A549 (cell line): Measurements from ENCODE around the gene TSGA10IP. TPM values are rescaled to one million over a fixed set of nuclear protein-coding genes. Genes with fewer than 3 reads are reported as not detected.

Experiments
- ATAC-seq, 2 experiments: fragments of 200-7000 bp in 1 of 2; fragments of >200 bp in 1 of 2; cut with Nextera tagmentation in 1 of 2; cut with Tn5 transposase in 1 of 2; 3 replicates each; pipeline versions ENCODE4 v1.8.0 to v1.9.1; 2018 to 2020; ENCODE audit warnings: mild to moderate bottlenecking in 1 of 2, moderate library complexity in 1 of 2
- CTCF ChIA-PET: fragments of 300-600 bp; sonication (Branson Sonifier 250); formaldehyde crosslinking; extraction: SDS; loops from one replicate; lab custom pipeline; 2021; ENCODE audit warnings: antibody characterized with exemption, inconsistent platforms; lab: Yijun Ruan, JAX
- POLR2A ChIA-PET: fragments of 350-600 bp; formaldehyde crosslinking; extraction: SDS; loops from one replicate; lab custom pipeline; 2021; ENCODE audit warnings: antibody characterized with exemption, inconsistent platforms; lab: Yijun Ruan, JAX
- DNase-seq, 2 experiments: peaks; one replicate each; pipeline versions ENCODE4 v3.0.0 to v3.0.0-alpha.2; 2011 to 2016; ENCODE audit warnings: low read depth in 1 of 2, low spot score in 1 of 2
- FAIRE-seq: peaks from 2 replicates; lab custom pipeline; 2011; peaks lifted over from hg19 to GRCh38; lab: Jason Lieb, UNC
- H3K27ac ChIP-seq, 2 experiments: fragments of >200 bp; sonication (Bioruptor Twin); formaldehyde crosslinking; 3 replicates each; pipeline ENCODE4 v1.5.1; 2016 to 2017
- H3K4me1 ChIP-seq: fragments of >200 bp; sonication (Bioruptor Twin); formaldehyde crosslinking; 3 replicates; pipeline ENCODE4 v1.6.1; 2016
- H3K4me2 ChIP-seq: fragments of >200 bp; sonication (Bioruptor Twin); formaldehyde crosslinking; 3 replicates; pipeline ENCODE4 v1.6.1; 2016
- H3K4me3 ChIP-seq: fragments of >200 bp; sonication (Bioruptor Twin); formaldehyde crosslinking; 3 replicates; pipeline ENCODE4 v1.5.1; 2016
- H3K9me3 ChIP-seq: fragments of >200 bp; sonication (Bioruptor Twin); formaldehyde crosslinking; 3 replicates; pipeline ENCODE4 v1.6.1; 2016
- BCL3 ChIP-seq: fragments of >200 bp; sonication (Bioruptor Twin); formaldehyde crosslinking; IDR thresholded peaks from 3 replicates; pipeline ENCODE4 v1.6.1; 2016
- BHLHE40 ChIP-seq: IDR thresholded peaks from 2 replicates; pipeline ENCODE4 v1.6.1; 2012; ENCODE audit warnings: low read depth, low read length, inconsistent platforms
- CBX8 ChIP-seq: fragments of 200-600 bp; sonication (generic); IDR thresholded peaks from 2 replicates; pipeline ENCODE4 v1.6.1; 2016
- CHD2 ChIP-seq: fragments of 150-350 bp; IDR thresholded peaks from 2 replicates; pipeline ENCODE4 v1.6.1; 2014; ENCODE audit warnings: low read length; ENCODE audit not compliant: partially characterized antibody
- EHF ChIP-seq: fragments of 250-450 bp; sonication (Bioruptor Pico); IDR thresholded peaks from 2 replicates; pipeline ENCODE4 v1.5.0; 2020; ENCODE audit warnings: mild to moderate bottlenecking
- EHMT2 ChIP-seq: fragments of 200-600 bp; sonication (generic); IDR thresholded peaks from 2 replicates; pipeline ENCODE4 v1.6.1; 2016; ENCODE audit warnings: antibody characterized with exemption, low read depth, mild to moderate bottlenecking, moderate library complexity
- EP300 ChIP-seq, 2 experiments: fragments of >200 bp; sonication (Bioruptor Twin); formaldehyde crosslinking; IDR thresholded peaks; 2 replicates in 1 of 2; 3 replicates in 1 of 2; pipeline ENCODE4 v1.6.1; 2016 to 2017
- ESRRA ChIP-seq: fragments of 150-350 bp; IDR thresholded peaks from 2 replicates; pipeline ENCODE4 v1.6.1; 2014; ENCODE audit warnings: mild to moderate bottlenecking, low read length, borderline replicate concordance
- HOXA7 ChIP-seq: fragments of 250-450 bp; sonication (Bioruptor Pico); IDR thresholded peaks from 2 replicates; pipeline ENCODE4 v1.5.0; 2020; ENCODE audit warnings: mild to moderate bottlenecking, moderate library complexity
- HOXB5 ChIP-seq: fragments of 250-450 bp; sonication (Bioruptor Pico); IDR thresholded peaks from 2 replicates; pipeline ENCODE4 v1.5.0; 2020; ENCODE audit warnings: mild to moderate bottlenecking, moderate library complexity
- KDM1A ChIP-seq: fragments of 200-600 bp; sonication (generic); IDR thresholded peaks from 2 replicates; pipeline ENCODE4 v1.6.1; 2016; ENCODE audit warnings: low read depth, mild to moderate bottlenecking
- MAX ChIP-seq: IDR thresholded peaks from 2 replicates; pipeline ENCODE4 v1.6.1; 2012
- RCOR1 ChIP-seq: fragments of 150-350 bp; IDR thresholded peaks from 2 replicates; pipeline ENCODE4 v1.6.1; 2014; ENCODE audit warnings: antibody characterized with exemption, low read length, low read depth
- REST ChIP-seq: fragments of 200-600 bp; sonication (generic); IDR thresholded peaks from 2 replicates; pipeline ENCODE4 v1.6.1; 2016; ENCODE audit warnings: antibody characterized with exemption, mild to moderate bottlenecking, moderate library complexity
- RFX5 ChIP-seq: fragments of 450-650 bp; IDR thresholded peaks from 2 replicates; pipeline ENCODE4 v1.7.1; 2014; ENCODE audit warnings: antibody characterized with exemption, mild to moderate bottlenecking, moderate library complexity
- SMC3 ChIP-seq: fragments of >200 bp; sonication (Bioruptor Twin); formaldehyde crosslinking; IDR thresholded peaks from 3 replicates; pipeline ENCODE4 v1.6.1; 2018; ENCODE audit warnings: inconsistent platforms
- SREBF2 ChIP-seq: fragments of 450-650 bp; IDR thresholded peaks from 2 replicates; pipeline ENCODE4 v1.6.1; 2014; ENCODE audit warnings: mild to moderate bottlenecking, moderate library complexity
- ZFP36 ChIP-seq: fragments of 450-650 bp; IDR thresholded peaks from 2 replicates; pipeline ENCODE4 v1.6.1; 2014; ENCODE audit warnings: borderline replicate concordance; ENCODE audit not compliant: partially characterized antibody
- WGBS: methylation state at CpG from one replicate; pipeline ENCODE4 v1.1.6; 2017; ENCODE audit errors: missing lambda C conversion rate; 5-methylcytosine and 5-hydroxymethylcytosine counted together
- polyA plus RNA-seq, 4 experiments: library from polyadenylated mRNA; depleted of rRNA in 3 of 4; stranded (reverse); fragments of >200 nt; fragmentation: RNase III in 1 of 4; extraction: RNeasy Plus Mini Kit Qiagen cat#74134 plus additional on column Dnase treatment in 1 of 4; gene quantifications; 2 replicates in 3 of 4; 3 replicates in 1 of 4; pipeline ENCODE4 v1.2.3, GENCODE V29; 2011 to 2017
- TF ChIP-seq, protein P1 (sequence below): IDR thresholded peaks from 2 replicates; pipeline ENCODE4 v1.6.1; 2012; ENCODE audit warnings: low read depth, borderline replicate concordance
- TF ChIP-seq, protein P2 (sequence below): fragments of 150-350 bp; IDR thresholded peaks from 2 replicates; pipeline ENCODE4 v1.6.1; 2014; ENCODE audit warnings: low read depth, mild to moderate bottlenecking, low read length
- TF ChIP-seq, protein P3 (sequence below): fragments of 450-650 bp; IDR thresholded peaks from 2 replicates; pipeline ENCODE4 v1.6.1; 2014; ENCODE audit warnings: antibody characterized with exemption

Gene TSGA10IP
- polyA plus RNA-seq, 2 of the 4 experiments (the other 2 are of a cell fraction), result not detected

DNA sequence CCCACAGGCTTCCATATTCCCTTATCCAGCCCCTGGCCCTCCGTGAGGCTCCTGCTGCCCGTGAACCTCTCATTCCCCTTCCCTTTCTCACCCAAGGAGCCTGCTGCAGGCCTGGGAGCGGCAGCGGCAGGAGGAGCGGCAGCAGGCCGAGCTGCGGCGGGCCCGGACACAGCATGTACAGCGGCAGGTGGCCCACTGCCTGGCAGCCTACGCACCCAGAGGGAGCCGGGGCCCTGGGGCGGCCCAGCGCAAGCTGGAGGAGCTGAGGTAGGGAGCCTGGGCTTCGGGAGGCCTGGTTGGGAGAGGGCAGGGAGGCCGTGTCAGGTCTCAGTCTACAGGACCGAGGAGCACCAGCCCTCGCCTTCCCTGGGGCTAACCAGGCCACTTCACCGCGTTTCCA, 8.2 kb downstream of the TSGA10IP start:
- WGBS, result 90% methylated on average over 19 of the region's 20 CpGs
- H3K9me3 ChIP-seq, result no peaks in the 10 kb centered on the region
- TF ChIP-seq BHLHE40, result no peak
- TF ChIP-seq BCL3, result no peak
- TF ChIP-seq CHD2, result no peak
- TF ChIP-seq EHF (CRISPR knock-in tag), result no peak
- TF ChIP-seq ESRRA, result no peak
- no peak for TF ChIP-seq HOXB5 (CRISPR knock-in tag)
- ChIA-PET POLR2A (no interaction called here), CTCF (interaction anchor here (0.7 to 1.3 kb wide), 5 partner anchors 9 to 173 kb away, joined by 3 to 4 read pairs (median 3); no protein-coding TSS in a partner anchor)
- no peak overlapping the region for H3K4me2 ChIP-seq
- no peak overlapping the region for H3K27ac ChIP-seq
- H3K4me3 ChIP-seq, result no peak overlapping the region
- ATAC-seq, result peak in 1 of 2 experiments; percentile 58; a peak in 1 of 6 replicates
- H3K4me1 ChIP-seq, result peaks cover 9% of the 10 kb centered on the region
- no peak for DNase-seq
- FAIRE-seq, result no peak

DNA sequence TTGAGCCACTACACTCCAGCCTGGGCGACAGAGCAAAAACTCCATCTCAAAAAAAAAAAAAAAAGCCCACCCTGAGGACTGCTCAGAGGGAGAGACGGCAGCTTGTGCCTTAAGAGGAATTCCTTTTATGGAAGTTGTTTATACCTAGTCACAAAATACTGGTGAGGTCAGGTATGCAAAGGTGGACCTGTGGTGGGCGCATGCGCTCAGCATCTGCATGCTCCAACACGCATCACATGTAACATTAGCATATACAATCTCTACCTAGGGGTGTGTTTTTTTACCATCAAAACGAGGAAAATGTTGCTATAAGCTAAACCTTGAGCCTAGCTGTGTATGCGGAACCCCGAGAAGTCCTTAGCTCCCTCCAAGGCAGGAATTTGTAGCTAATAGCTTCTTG, 9.5 kb downstream of the TSGA10IP start:
- no peak for ATAC-seq
- Histone ChIP-seq H3K4me1 (peaks cover 9% of the 10 kb centered on the region), H3K27ac (no peak overlapping the region), H3K4me2 (no peak overlapping the region), H3K9me3 (no peaks in the 10 kb centered on the region)
- ChIA-PET POLR2A (no interaction called here), CTCF (interaction anchor here (0.6 to 3.2 kb wide), 7 partner anchors 8 to 250 kb away, joined by 3 to 14 read pairs (median 5); partner anchors contain the start of gene FIBP)
- no peak for TF ChIP-seq HOXB5 (CRISPR knock-in tag)
- TF ChIP-seq RCOR1, result no peak
- TF ChIP-seq ZFP36, result no peak
- TF ChIP-seq EP300 (IDR thresholded peaks at IDR 0.05), result no peak
- no peak for TF ChIP-seq KDM1A
- no peak for TF ChIP-seq SREBF2
- TF ChIP-seq, protein P1, sequence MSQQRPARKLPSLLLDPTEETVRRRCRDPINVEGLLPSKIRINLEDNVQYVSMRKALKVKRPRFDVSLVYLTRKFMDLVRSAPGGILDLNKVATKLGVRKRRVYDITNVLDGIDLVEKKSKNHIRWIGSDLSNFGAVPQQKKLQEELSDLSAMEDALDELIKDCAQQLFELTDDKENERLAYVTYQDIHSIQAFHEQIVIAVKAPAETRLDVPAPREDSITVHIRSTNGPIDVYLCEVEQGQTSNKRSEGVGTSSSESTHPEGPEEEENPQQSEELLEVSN, result no peak
- no peak for TF ChIP-seq HOXA7 (CRISPR knock-in tag)
- TF ChIP-seq SMC3, result no peak
- no peak for TF ChIP-seq MAX
- TF ChIP-seq RFX5, result no peak
- TF ChIP-seq, all 56 proteins: peak for 0
- 75% methylated on average over 8 of the region's 8 CpGs for WGBS
- DNase-seq (no peak), FAIRE-seq (no peak)
- H3K4me3 ChIP-seq, result no peak overlapping the region

- POLR2A ChIA-PET, result no interaction called here
- WGBS, result 65% methylated on average over 4 of the region's 4 CpGs
Observed at GRCh38 chr11:65958291-65958690, 13.0 kb downstream of the TSGA10IP start.

More at GRCh38 chr11:65958291-65958690, 13.0 kb downstream of the TSGA10IP start:
- no peaks in the 10 kb centered on the region for H3K9me3 ChIP-seq
- DNase-seq (no peak), FAIRE-seq (no peak), ATAC-seq (no peak)
- H3K4me3 ChIP-seq, result no peak overlapping the region
- H3K27ac ChIP-seq, result no peak overlapping the region
- peaks cover 8% of the 10 kb centered on the region; the same call in 2 of the 3 replicates for H3K4me1 ChIP-seq
- no peak overlapping the region for H3K4me2 ChIP-seq
- CTCF ChIA-PET, result interaction anchor here (1.5 to 3.3 kb wide), 3 partner anchors 34 to 73 kb away, joined by 6 to 25 read pairs (median 21); partner anchors contain the start of genes CCDC85B and FIBP
- TF ChIP-seq CBX8 (no peak), ZFP36 (no peak), EP300 (IDR thresholded peaks at IDR 0.05) (no peak), EHMT2 (no peak), REST (no peak), KDM1A (no peak)
- TF ChIP-seq, protein P2, sequence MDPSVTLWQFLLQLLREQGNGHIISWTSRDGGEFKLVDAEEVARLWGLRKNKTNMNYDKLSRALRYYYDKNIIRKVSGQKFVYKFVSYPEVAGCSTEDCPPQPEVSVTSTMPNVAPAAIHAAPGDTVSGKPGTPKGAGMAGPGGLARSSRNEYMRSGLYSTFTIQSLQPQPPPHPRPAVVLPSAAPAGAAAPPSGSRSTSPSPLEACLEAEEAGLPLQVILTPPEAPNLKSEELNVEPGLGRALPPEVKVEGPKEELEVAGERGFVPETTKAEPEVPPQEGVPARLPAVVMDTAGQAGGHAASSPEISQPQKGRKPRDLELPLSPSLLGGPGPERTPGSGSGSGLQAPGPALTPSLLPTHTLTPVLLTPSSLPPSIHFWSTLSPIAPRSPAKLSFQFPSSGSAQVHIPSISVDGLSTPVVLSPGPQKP, result no peak
- TF ChIP-seq, protein P3, sequence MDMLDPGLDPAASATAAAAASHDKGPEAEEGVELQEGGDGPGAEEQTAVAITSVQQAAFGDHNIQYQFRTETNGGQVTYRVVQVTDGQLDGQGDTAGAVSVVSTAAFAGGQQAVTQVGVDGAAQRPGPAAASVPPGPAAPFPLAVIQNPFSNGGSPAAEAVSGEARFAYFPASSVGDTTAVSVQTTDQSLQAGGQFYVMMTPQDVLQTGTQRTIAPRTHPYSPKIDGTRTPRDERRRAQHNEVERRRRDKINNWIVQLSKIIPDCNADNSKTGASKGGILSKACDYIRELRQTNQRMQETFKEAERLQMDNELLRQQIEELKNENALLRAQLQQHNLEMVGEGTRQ, result no peak
